ENCODE data around the gene SYPL2. TPM values are rescaled to one million over a fixed set of nuclear protein-coding genes. Genes with fewer than 3 reads are reported as not detected.

SYPL2 gene
- total RNA-seq, 1 donor from 2014 or later, result 9.6 TPM

DNA sequence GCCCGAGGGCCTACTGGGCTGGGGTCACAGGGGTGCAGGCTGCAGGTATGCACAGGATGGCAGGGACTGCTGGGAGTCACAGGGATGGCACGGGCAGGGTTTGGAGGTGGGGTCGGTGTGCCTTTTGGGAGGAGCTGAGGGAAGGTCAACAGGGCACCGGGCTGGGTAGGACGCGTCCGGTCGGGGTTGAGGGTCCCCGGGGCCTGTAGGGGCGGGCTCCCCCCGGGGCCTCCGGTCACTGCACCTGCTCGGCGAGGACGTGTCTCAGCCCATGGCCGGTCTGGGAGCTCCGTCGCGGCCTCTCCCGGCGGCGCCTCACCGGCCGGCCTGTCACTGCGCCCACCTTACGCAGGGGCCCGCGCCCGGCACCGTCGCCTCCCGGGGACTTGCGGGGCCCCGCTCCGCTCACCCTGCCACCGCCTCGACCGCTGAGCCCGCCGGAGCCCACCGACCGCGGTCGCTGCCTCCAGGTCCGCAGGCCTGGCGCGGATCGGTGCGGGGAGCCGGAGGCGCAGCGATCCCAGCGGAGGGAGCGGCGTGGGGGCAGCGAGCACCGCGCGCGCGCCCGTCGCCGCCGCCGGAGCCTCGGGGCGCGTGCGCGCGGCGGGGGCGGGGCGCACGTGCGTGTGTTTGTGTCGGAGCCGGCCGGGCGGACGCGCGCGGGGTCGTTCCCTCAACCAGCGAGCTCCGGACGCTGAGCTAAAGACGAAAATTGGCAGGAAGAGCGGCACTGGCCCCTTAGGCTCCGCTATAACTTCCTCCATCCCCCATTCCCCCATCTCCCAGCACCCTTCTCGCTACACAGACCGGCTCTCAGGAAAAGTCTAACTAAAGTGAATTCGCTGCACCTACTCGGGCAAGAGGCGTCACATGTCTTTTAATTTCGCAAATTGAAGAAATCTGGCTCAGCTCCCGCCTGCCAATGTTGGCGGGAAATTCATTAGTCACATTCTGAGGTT, 43.1 kb downstream of the SYPL2 start, which contains the start of gene AMIGO1:
AMIGO1 (minus strand) TSS at position 552 of the 959 bp plus-strand sequence. CDS start 815 bp downstream, outside the sequence.
- ATAC-seq, result peak; percentile 95
- peak; percentile 71 for DNase-seq (ENCODE audit: low spot score)

DNA sequence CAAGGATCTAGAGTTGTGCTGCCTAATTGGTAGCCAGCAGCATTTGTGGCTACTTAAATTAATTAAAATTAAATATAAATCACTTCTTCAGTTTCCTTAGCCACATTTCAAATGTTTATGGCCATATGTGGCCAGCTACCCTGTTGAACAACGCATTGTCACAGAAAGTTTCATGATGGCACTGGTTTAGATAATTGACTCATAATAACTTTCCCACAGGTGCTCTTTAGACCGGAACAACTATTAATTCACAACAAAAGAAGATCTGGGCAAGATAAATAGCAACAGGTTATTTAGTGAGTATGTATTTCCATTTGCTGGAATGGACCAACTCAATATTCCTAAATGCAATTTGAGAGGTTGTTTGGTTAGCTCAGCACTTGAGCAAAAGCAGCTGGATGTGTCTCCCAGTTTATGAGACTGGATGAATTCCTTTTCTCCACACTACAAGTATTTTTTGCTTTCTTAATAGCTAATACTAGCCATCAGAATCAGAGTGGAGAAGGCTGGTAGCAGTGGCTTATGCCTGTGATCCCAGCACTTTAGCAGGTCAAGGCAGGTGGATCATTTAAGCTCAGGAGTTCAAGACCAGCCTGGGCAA, 46.9 kb downstream of the SYPL2 start:
- ATAC-seq (no peak), DNase-seq (ENCODE audit: low spot score) (no peak)

DNA sequence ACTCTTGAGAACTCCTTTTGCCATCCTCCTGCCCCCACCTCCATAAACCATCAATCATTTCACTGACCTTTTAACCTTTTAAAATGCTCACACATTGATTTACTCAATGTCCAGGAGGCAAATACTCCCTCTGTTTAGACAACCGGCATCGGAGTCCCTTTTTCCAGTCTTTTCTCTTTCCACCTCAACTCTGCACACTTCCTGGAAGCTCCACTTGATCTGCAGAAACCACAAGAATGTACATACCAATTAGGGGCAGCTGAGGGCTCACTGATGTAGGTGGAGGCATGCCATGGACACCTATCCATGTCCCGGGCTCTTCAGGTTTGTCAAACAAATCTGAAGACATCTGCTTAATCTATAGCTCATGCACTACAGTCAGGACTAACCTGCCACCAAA, 48.5 kb downstream of the SYPL2 start:
- DNase-seq (ENCODE audit: low spot score) (no peak), ATAC-seq (no peak)

DNA sequence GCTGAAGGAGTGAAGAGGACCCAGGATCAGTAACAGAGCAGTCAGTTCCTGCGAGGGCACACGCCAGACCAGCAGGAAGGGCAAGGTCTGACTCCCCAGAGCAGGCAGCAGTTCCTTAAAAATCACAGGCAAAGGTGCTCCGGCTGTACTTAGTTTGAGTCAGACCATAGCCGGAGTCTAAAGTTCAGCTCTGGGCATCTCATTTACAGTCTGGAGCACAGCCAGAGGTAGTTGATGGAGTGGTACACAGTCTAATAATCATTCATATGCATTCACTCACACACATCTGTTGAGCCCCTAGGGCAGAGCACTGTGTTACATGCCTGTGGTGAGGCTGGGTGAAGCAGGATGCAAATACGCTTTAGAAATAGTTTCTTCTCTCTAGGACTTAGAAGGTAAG, 50.5 kb downstream of the SYPL2 start:
- no peak for DNase-seq (ENCODE audit: low spot score)
- no peak for ATAC-seq

DNA sequence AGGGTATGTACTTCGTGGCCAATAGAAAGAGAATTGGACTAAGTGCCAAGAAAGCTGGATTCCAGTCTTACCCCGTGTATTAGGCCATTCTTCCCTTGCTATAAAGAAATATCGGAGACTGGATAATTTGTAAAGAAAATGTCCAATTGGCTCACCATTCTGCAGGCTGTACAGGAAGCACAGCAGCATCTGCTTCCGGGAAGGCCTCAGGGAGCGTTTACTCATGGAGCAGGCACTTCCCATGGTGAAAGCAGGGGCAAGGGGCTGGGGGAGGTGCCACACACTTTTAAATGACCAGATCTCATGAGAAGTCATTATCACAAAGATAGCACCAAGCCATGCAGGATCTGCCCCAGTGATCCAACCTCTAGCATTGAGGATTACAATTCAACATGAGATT, 51.0 kb downstream of the SYPL2 start:
- DNase-seq (ENCODE audit: low spot score), result no peak
- ATAC-seq, result no peak

DNA sequence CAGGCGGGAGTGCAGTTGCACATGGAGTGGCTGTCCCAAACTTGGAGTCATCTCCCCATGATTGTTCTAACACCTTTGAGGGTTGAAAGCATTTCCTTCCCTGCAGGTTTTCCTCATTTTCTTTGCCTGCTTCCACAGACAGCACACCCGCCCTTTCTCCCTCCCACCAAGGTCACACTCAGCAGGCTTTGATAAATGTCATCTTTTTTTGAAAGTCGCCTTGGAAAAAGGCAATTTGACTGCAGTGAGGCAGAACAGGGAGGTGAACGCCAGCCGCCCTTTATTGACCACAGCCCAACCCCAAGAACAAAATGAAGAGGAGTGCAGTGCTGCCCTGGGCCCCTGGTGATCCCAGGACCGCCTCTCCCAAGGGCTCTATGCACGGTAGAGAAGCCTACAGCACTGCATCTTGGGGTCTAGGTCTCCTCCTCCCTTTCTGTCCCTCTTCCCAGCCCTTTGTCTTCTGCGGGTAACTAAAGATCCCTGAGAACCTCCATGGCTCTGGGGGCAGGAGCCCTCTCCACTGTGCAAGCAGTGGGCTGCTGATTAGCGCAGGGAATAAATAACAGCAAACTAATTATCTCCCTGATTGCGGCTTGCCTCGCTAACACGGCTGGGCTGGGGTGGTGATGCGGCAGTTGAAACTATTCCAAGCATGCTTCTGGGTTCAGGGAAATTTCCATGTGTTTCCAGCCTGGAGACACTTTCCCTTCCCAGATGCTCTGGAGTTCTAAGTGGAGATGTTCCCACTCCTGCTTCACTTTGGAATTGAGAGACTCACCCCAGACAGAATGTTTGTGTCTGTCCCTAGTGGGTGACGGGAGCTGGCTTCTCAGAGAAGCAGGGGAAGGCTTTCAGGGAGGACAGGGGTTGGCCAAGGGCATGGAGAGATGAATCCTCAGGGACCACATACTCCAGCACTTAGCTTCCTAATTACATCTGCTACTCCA, 54.9 kb downstream of the SYPL2 start:
- DNase-seq (ENCODE audit: low spot score) (no peak), ATAC-seq (no peak)

DNA sequence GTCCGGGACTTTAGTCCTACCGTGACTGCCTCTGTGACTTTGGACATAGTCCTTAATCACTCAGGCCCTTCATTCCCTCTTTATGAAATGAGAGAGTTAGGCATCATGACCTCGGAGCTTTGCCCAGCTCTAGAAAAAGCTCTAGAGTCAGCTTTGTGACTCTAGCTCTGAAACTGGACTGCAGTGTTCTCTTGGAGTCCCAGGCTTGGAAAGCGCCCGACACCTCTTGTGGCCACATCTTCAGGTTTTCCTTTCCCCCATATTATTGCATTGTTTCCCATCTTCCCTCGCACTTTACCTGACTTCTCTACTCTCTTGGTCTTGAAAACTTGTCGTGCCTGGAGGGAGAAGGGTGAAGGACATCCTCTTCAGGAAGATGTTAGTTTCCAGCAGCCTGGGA, 55.7 kb downstream of the SYPL2 start:
- DNase-seq (ENCODE audit: low spot score), result no peak

DNA sequence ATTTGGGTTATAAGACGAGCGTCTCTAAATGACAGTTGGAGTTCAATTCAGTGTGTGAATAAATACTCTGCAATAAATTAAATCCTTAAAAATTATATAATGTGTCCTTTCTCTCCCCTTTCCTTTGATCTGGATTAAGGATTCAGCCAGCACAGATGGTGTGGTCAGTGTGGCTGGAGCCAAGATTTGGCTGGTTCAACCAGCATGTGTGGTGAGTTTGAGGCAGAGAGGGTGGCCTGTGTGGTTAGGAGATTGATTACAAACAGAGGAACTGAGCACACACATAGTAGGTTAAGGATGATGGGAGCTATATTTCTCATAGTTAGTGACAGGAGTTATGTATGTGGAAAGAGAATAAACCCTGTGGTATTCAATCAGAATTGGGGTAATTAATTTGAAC, 57.4 kb downstream of the SYPL2 start:
- ATAC-seq (no peak), DNase-seq (ENCODE audit: low spot score) (no peak)

More for the DNA sequence above, 55.7 kb downstream of the SYPL2 start:
- no peak for ATAC-seq

DNA sequence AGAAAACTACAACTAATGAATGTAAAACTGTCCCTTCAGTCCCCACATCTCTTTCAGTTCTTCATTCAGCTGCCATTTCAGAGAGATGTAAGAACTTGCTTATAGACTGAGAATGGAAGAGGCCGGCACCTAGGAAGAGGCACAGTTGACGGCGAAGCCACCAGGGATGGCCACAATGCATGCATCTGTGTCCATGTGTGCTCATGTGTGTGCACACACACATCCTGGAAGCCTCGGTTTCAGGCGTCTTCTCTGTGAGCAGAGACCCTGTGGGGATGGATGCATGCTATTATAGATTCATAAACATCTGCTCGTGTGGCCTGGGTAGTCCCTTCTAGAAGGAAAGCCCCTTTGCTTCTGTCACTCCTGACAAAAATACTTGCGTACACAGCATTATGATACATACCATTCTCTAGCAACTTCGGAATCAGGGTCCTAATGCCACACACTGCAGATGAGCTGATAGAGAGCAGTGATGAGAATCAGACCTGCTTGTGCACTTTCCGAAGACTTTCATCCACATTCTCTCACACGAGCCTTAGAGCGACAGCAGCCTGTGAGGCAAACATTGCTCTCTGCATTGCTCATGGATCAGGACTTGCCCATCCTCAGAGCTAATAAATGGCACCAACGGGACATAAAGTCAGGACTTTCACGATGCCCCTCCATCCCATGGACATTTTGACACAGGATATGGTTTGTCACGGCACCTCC, 60.9 kb downstream of the SYPL2 start:
- ATAC-seq (no peak), DNase-seq (ENCODE audit: low spot score) (no peak)

DNA sequence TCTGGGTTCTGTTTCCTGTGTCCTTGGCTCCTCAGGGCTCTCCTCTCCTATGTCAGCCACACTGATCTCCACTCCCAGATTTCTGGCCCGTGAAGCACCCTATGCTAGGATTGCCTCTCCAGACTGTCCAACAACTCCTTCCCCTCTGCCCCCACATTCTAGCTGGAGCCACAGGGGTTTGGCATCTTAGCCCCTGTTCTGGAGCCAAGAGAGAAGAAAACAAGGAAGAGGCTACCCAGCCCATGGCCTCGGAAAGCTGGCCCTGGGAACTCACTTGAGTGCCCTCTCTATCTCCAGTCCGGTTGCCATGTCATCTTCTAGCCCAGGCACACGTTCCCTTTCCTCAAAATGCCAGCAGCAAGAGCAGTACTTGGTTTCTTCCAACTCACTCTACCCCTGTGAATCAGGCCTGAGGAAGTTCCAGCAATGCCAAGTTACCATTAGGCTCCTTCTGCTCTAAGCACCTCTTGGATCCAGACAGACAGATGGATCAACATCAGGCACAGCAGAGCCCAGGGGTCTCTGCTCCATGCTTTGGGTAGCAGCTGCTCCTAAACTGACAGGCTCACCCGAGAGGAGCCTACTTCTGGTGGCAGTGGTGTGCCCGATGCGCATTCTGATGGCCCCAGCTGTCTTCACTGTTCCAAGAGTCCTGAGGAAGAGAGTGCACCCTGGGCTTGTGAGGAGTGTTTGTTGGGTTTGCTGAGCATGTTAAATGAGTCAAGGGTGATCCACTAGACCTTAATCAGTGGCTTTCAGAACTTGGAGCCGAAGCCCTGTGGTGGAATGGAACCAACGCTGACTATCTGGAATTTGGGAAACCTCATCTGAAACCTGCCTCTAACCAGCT, 61.7 kb downstream of the SYPL2 start:
- no peak for ATAC-seq
- no peak for DNase-seq (ENCODE audit: low spot score)

DNA sequence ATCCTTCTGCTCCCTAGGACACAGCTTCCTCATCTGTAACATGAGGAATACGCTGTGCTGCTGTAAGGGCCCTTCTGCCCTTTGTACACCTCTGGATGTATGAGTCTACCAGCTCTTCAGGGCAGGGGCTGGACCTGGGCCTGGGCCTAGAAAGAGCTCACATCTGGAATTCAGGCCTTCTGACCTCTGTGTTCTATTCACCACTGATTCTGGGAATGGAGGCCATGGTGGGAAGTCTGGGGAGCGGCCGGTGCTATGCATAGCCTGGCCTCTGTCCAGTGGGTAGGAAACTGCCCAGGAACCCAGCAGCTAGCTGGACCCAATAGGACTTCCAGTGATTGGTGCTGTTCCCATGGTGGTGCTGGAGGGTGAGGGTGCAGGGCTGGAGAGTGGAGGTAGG, 62.4 kb downstream of the SYPL2 start:
- no peak for DNase-seq (ENCODE audit: low spot score)
- ATAC-seq, result no peak

DNA sequence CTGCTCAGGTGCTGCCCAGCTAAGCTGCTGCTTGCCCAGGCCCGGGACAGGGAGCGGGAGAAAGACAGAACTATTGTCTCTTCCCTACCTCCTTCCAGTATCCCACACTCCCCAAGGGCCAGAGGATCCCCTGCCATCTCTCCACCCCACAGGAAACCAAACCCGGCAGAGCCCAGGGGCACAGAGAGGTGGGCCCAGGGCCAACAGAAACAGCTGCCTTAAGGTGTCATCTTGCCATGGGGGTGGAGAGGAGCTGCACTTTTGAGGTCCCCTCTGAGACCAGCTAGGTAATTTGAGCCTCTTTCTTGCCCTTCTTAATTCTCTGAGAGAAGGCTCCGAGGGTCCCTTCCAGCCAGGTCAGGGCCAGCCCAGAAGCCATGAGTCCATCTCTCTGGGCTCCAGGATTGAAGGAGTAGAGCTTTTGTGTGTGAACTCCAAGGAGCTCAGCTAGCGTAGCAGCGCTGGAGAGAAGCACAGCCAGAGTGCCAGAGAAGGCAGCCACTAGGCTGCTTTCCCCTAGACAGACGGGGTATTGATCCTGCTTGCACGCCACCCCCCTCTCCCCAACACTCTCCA, 63.6 kb downstream of the SYPL2 start:
- no peak for ATAC-seq
- no peak for DNase-seq (ENCODE audit: low spot score)

DNA sequence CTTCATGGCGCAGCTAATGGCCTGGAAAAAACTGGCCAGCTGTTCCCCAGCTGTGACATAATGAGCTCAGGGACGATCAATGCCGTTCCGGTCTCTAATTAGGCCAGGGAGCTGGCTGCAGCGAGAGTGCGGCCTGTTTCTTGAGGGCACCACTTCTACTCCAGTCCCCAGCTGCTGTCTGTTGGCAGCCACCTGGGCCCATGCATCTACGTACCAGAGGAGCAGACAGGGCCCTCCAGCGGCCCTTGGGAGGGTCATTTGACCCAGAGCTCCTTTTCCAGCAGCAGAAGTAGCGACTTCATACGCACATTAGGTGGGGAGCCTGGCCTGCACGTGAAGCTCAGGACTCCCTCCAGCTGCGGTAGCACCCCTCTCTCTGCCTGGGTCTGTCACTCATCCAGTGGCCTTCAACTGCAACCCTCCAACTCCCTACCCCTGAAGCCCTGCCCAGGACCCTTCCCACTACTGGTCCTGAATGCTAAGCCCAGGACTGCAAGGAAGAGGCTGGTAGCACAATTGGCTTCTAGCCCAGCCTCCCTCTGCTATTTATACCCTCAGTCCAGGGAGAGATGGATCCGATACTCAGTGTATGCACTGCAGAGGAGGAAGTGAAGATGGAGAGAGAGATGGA, 64.2 kb downstream of the SYPL2 start:
- DNase-seq (ENCODE audit: low spot score) (no peak), ATAC-seq (no peak)

DNA sequence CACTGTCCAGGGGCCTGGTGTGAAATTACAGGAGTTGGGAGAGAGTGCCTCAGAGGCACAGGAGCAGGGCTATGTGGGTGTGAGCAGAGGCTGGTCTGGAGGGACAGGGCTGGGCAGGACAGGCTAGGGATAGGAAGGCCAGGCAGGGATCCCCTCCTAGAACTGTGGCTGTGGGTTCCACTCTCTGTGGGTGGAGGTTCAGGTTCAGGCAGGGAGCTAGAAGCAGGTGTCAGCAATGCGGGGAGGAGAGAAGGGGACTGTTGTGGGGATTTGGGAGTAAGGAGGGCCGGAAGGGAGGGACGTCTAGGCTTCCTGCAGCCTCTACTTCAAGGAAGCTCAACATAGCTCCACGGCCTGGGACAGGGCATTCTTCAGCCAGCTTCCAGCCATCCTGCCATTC, 65.0 kb downstream of the SYPL2 start:
- no peak for ATAC-seq

More for the DNA sequence above, 65.0 kb downstream of the SYPL2 start:
- DNase-seq (ENCODE audit: low spot score), result peak; percentile 35
